Urinary bladder (tissue), 4 donors: ENCODE measurements around the gene CCDC177. TPM values are rescaled to one million over a fixed set of nuclear protein-coding genes. Genes with fewer than 3 reads are reported as not detected.

Source experiments
- DNase-seq: peaks from one replicate; pipeline ENCODE4 v3.0.0-alpha.2; 2015; ENCODE audit errors: extremely low spot score
- H3K27ac ChIP-seq: one replicate; pipeline ENCODE4 v1.5.1; 2013; ENCODE audit warnings: low read depth, mild to moderate bottlenecking, moderate library complexity
- H3K36me3 ChIP-seq: one replicate; pipeline ENCODE4 v1.6.1; 2013; ENCODE audit warnings: mild to moderate bottlenecking, moderate library complexity; ENCODE audit not compliant: insufficient read depth
- H3K4me1 ChIP-seq: one replicate; pipeline ENCODE4 v1.6.1; 2013; ENCODE audit warnings: mild to moderate bottlenecking, moderate library complexity; ENCODE audit not compliant: insufficient read depth
- H3K4me3 ChIP-seq: one replicate; pipeline ENCODE4 v1.5.1; 2013; ENCODE audit warnings: low read depth, low read length
- WGBS: extraction: QIAGEN DNeasy Blood & Tissue Kit; methylation state at CpG from one replicate; pipeline ENCODE4 v1.1.7; 2013; 5-methylcytosine and 5-hydroxymethylcytosine counted together
- polyA plus RNA-seq: library from polyadenylated mRNA; stranded (reverse); fragments of 200-250 nt; gene quantifications from one replicate; pipeline ENCODE4 v1.2.3, GENCODE V29; 2013
- total RNA-seq: library from RNA; depleted of rRNA; stranded (reverse); fragments of >200 nt; gene quantifications from one replicate; pipeline ENCODE4 v1.2.3, GENCODE V29; 2014
- donor health status: healthy with polysubstance abuse.
- donor health status: healthy.

CCDC177 gene
- total and polyA plus RNA-seq, 2 donors, result 0.05 TPM; not detected in 1

DNA sequence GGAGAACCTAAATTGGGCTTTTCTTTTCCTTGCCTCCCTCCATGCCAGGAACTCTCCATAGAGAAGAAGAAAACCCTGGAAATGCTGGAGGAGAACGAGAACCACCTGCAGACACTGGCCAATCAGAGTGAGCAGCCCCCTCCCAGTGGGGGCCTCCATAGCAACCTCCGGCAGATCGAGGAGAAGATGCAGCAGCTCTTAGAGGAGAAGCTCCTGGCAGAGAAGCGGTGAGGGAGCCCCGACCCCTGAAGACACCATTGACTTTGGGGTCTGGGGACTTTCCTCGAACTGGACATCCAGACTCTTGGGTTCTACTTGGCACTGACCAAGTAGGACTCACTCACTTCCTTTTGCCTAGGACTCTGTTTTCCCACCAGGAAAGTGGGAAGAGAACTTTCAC, 48.8 kb downstream of the CCDC177 start:
- Histone ChIP-seq H3K4me1 (no peaks in the 10 kb centered on the region), H3K4me3 (no peak overlapping the region), H3K36me3 (no peaks in the 10 kb centered on the region), H3K27ac (no peak overlapping the region)
- no peak for DNase-seq
- WGBS, result 71% methylated on average over 6 of the region's 6 CpGs

- DNase-seq, result no peak
- no peak overlapping the region for H3K27ac ChIP-seq
- WGBS, result 97% methylated on average over 6 of the region's 6 CpGs
- H3K4me1 ChIP-seq, result no peaks in the 10 kb centered on the region
- H3K36me3 ChIP-seq, result no peaks in the 10 kb centered on the region
- no peak overlapping the region for H3K4me3 ChIP-seq
Observed at GRCh38 chr14:69522026-69522425, 52.6 kb downstream of the CCDC177 start.

Other genes with a start within 250 kb of the CCDC177 start
- gene ERH, start 176.6 kb downstream of the CCDC177 start, total RNA-seq, result 131 TPM
- 135 TPM for gene ERH, start 176.6 kb downstream of the CCDC177 start, polyA plus RNA-seq
- 108 TPM for gene SLC39A9, start 176.2 kb downstream of the CCDC177 start, total RNA-seq
- 25.5 TPM for gene SLC39A9, start 176.2 kb downstream of the CCDC177 start, polyA plus RNA-seq
- gene PLEKHD1, start 90.1 kb downstream of the CCDC177 start, total RNA-seq, result 0.11 TPM
- gene PLEKHD1, start 90.1 kb downstream of the CCDC177 start, polyA plus RNA-seq, result 0.04 TPM
- 12.5 TPM for gene SUSD6, start 36.7 kb upstream of the CCDC177 start, total RNA-seq
- gene SUSD6, start 36.7 kb upstream of the CCDC177 start, polyA plus RNA-seq, result 20.0 TPM
- 180 TPM for gene SRSF5, start 192.3 kb upstream of the CCDC177 start, total RNA-seq
- gene SRSF5, start 192.3 kb upstream of the CCDC177 start, polyA plus RNA-seq, result 450 TPM
- gene SLC10A1, start 222.4 kb upstream of the CCDC177 start, total RNA-seq, result not detected
- gene SLC10A1, start 222.4 kb upstream of the CCDC177 start, polyA plus RNA-seq, result 0.05 TPM